Brain pericyte (primary cell): ENCODE measurements around the gene SFT2D1.

Experiments
- DNase-seq: peaks from one replicate; pipeline ENCODE4 v3.0.0-alpha.2; 2012; ENCODE audit warnings: low read depth, low spot score

The SFT2D1 gene

DNA sequence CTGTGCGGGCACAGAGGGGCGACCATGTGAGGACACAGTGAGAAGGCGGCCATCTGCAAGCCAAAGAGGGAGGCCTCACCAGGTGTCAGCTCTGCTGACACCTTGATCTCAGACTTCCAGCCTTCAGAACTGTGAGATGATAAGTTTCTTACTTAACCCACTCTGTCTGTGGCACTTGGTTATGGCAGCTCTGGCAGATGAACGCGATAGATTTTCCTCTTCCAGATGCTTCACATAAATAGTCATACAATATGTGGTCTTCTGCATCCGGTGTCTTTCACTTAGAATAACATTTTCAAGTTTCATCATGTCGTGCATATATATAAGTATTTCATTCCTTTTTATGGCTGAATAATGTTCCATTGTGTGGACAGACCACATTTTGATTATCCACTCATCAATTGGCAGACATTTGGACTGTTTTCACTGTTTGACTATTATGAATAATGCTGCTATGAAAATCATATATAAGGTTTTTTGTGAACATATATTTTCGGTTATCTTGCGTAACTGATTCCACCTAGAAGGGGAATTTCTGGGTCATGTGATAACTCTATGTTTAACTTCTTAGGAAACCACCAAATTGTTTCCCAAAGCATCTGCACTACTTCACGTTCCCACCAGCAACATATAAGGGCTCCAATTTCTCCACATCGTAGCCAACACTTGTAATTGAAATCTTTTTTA lies 64.3 kb downstream of the SFT2D1 start:
- no peak for DNase-seq

DNA sequence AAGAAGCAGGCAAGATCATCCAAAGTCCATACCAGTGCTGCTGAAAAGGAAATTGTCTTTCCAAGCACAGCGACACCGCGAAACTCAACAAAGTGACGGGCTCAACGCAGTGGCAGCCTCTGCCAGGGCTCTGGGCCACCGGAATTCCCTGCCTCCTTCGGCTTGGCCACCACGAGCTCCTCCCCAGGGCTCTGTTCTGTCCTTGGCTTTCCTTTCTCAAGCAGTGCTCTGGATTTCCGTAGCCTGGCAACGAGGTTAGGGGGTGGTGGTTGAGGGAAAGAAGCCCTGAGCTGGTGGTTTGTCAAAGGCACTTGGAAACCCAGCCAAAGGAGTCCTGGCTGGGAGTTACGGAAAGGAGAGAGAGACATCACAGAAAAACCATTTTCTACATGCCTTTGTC lies 65.3 kb downstream of the SFT2D1 start:
- no peak for DNase-seq

DNA sequence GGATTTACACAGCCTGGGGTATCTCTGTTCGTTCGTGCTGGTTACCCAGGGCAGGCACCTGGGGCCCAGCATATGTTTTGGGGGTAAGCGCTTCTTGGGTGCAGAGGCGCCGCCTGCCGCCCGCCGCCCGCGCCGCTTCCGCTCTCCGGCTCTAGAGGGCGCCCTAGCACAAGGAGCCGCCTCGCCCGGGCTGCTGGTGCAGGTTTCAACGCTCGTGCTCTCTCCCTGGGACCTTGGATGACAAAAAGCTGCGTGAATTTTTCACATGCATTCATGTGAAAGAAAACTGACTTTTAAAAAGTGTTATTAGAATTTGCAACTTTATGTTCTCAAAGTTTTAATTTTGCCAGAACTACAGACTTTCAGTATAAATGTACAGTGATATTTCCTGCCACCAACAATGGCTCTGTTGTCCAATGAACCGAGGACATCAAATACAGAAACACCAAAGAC lies 66.6 kb downstream of the SFT2D1 start:
- DNase-seq: no peak

DNA sequence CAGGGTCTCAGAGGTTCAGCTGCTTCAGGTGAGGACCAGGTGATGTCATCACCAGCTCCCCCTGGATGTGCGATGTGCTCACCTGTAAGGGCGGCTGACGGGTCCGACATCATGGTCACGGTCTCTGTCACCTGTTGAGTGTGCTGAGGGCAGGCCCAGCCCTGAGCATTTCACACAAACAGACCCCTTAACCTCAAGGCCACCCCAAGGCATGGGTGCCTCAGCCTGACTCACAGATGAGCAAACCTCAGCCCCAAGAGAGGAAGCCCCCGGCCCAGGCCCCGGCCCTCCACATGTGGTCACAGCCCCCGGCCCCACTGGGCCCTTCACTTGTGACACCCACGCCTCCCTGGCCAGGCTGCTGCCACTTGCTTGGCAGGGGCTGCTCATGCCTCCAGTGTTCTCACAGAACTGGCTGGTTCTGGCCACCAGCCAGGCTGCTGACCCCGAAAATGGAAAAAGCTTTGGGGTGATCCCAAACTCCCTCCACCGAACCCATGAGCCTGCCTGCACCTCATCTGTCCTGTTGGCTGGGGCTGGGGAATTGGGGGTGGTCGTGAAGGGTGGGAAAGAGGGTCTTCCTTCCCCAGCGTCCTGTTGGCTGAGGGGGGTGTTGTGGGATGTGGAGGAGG lies 67.5 kb downstream of the SFT2D1 start:
- no peak for DNase-seq

DNA sequence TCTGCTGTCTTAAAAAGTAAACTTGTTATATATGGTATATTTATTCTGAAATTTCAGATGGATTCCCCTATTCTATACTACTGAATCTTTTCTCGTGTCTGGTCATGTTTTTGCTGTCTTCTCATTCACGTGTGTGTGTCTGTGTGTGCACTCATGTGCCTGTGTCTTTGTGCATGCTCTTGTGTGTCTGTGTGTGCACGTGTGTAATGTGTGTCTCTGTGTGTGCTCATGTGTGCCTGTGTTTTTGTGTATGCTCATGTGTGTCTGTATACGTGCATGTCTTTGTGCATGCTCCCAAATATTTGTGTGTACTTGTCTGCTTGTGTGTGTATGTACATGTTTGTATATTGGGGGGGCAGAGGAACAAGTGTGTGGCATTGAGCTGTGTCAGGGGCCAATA lies 68.2 kb downstream of the SFT2D1 start:
- DNase-seq: no peak

DNA sequence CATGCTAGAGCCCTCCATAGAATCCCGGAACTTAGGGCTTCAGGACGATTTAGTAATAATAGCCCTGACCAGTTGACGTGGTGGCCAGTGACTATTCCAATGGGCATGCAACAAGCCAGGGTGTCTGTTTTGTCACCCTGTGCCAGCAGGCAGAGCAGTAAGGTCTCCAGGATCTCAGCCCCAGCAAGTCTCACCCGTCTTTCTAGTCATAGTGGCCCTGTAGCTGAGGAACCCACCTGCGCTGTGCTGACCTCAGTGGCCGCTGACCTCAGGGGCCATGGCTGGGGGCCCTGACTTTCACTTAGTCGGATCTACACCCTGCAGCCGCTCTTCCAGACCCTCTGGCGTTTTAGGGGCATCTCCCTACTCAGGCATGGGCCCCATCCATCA lies 71.0 kb downstream of the SFT2D1 start:
- DNase-seq: no peak

DNA sequence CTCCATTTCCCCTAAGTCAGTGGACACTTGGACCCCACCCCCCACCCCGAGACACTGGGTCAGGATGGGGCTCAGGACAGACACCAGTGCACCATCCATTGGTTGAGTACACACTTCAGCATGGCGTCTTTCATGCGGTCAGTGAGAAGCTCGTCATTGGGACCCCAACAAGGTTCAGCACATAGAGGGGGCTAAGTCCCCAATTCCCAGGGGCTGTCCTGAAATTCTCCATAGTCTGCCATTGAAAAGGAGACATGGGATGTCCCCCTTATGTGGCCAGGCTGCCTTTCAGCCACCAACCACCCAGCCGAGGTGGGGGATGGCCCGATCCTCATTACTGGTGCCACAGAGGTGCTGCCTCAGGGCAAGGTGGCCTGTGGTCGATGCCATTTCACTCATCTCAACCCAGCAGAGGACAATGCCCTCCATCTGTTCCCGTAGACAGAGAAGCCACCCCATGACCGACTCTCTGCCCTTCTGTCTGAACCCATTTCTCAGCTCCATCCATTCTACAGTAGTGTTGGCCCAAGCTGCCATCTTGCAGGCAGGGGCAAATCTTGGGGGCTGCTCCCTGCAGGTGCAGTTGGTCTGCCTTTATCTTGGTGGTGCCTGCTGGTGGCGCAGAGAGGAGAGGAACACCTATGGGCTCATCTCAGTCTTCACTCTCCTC lies 71.5 kb downstream of the SFT2D1 start:
- DNase-seq: no peak
